ENCODE measurements around the gene PRMT1.

GRCh38 chr19:49631014-49631588, 46.0 kb upstream of the PRMT1 start:
- TF ChIP-seq CTCF (IDR thresholded peaks at IDR 0.05) (no peak), POLR2A (IDR thresholded peaks at IDR 0.05) (no peak)

All from Peyer's patch (tissue), 4 donors.